Occipital lobe (tissue), 2 donors: Measurements from ENCODE around the gene MS4A10. TPM values are rescaled to one million over a fixed set of nuclear protein-coding genes. Genes with fewer than 3 reads are reported as not detected.

Experiments used
- DNase-seq: peaks from one replicate; lab custom pipeline; 2025; lab: John Stamatoyannopoulos, UW
- total RNA-seq: library from RNA; depleted of rRNA; stranded (reverse); fragments of >200 nt; gene quantifications from one replicate; pipeline ENCODE4 v1.2.3, GENCODE V29; 2014

Gene MS4A10
- total RNA-seq, 1 donor from 2014 or later = not detected

GRCh38 chr11:60849641-60850520 is 64.7 kb downstream of the MS4A10 start:
- no peak for DNase-seq

Other genes with a start within 250 kb of the MS4A10 start
- not detected for gene MS4A8, start 85.7 kb upstream of the MS4A10 start, total RNA-seq
- gene MS4A18, start 60.6 kb upstream of the MS4A10 start, total RNA-seq = not detected
- not detected for gene MS4A15, start 28.5 kb upstream of the MS4A10 start, total RNA-seq
- gene CCDC86, start 56.8 kb downstream of the MS4A10 start, total RNA-seq = 2.5 TPM
- gene PTGDR2, start 70.6 kb downstream of the MS4A10 start, total RNA-seq = 1.6 TPM
- not detected for gene ZP1, start 82.2 kb downstream of the MS4A10 start, total RNA-seq
- 42.3 TPM for gene PRPF19, start 121.3 kb downstream of the MS4A10 start, total RNA-seq
- 8.3 TPM for gene TMEM109, start 128.8 kb downstream of the MS4A10 start, total RNA-seq
- gene TMEM132A, start 139.1 kb downstream of the MS4A10 start, total RNA-seq = 104 TPM
- gene SLC15A3, start 166.8 kb downstream of the MS4A10 start, total RNA-seq = 5.8 TPM
- gene CD6, start 186.3 kb downstream of the MS4A10 start, total RNA-seq = 0.16 TPM